Uterus (tissue), 4 donors: ENCODE measurements around the gene AP2M1. TPM values are rescaled to one million over a fixed set of nuclear protein-coding genes. Genes with fewer than 3 reads are reported as not detected.

Experiments
- DNase-seq, 2 donors: peaks; one replicate each; pipeline ENCODE4 v3.0.0-alpha.2; 2019 to 2020
- H3K27ac ChIP-seq, 2 donors: fragments of 200-600 bp; sonication (generic); 1 replicate in 1 of 2; 2 replicates in 1 of 2; pipeline ENCODE4 v1.5.1; 2016 to 2018
- H3K27me3 ChIP-seq, 2 donors: fragments of 200-600 bp; sonication (generic); one replicate each; pipeline ENCODE4 v1.5.1; 2018 to 2019; ENCODE audit warnings: control low read depth in 1 of 2
- H3K36me3 ChIP-seq, 2 donors: fragments of 200-600 bp; sonication (generic); one replicate each; pipeline ENCODE4 v1.5.1; 2019; ENCODE audit warnings: control low read depth in 1 of 2
- H3K4me1 ChIP-seq, 2 donors: fragments of 200-600 bp; sonication (generic); one replicate each; pipeline ENCODE4 v1.5.1; 2018 to 2019; ENCODE audit warnings: control low read depth in 1 of 2
- H3K4me3 ChIP-seq, 2 donors: fragments of 200-600 bp; sonication (generic); 1 replicate in 1 of 2; 2 replicates in 1 of 2; pipeline ENCODE4 v1.5.1; 2018 to 2019; ENCODE audit warnings: mild to moderate bottlenecking in 1 of 2
- H3K9me3 ChIP-seq, 2 donors: fragments of 200-600 bp; sonication (generic); one replicate each; pipeline ENCODE4 v1.5.1; 2019; ENCODE audit warnings: control low read depth in 1 of 2
- POLR2A ChIP-seq, 2 donors: fragments of 450-650 bp; IDR thresholded peaks; one replicate each; pipeline ENCODE4 v1.6.1; 2016; ENCODE audit warnings: antibody characterized with exemption in 2 of 2, mild to moderate bottlenecking in 1 of 2, moderate library complexity in 1 of 2
- intact Hi-C: fragments of 100-400 bp; cut with DNase I; formaldehyde crosslinking; loops from one replicate; pipeline ENCODE4 v1.15.1; 2023; ENCODE audit warnings: low total_unique reads
- total RNA-seq, 4 donors: library from RNA; depleted of rRNA in 3 of 4; stranded (reverse); fragments of >200 nt in 3 of 4; gene quantifications; one replicate each; pipeline versions ENCODE4 v1.1.0 to v1.2.4, GENCODE V29; 2014 to 2023
- TF ChIP-seq, protein P1 (sequence below), 4 experiments: fragments of 200-600 bp in 2 of 4; fragments of 450-650 bp in 2 of 4; sonication (generic) in 2 of 4; IDR thresholded peaks; one replicate each; pipeline ENCODE4 v1.5.1; 2016 to 2019; ENCODE audit warnings: antibody characterized with exemption in 4 of 4, mild to moderate bottlenecking in 2 of 4, moderate library complexity in 1 of 4
- donor health status: DM: yes; HTN: yes; CAD: no.

Gene AP2M1
- total RNA-seq, 4 donors from 2014 or later, result 81.8 to 248 (median 172) TPM

DNA sequence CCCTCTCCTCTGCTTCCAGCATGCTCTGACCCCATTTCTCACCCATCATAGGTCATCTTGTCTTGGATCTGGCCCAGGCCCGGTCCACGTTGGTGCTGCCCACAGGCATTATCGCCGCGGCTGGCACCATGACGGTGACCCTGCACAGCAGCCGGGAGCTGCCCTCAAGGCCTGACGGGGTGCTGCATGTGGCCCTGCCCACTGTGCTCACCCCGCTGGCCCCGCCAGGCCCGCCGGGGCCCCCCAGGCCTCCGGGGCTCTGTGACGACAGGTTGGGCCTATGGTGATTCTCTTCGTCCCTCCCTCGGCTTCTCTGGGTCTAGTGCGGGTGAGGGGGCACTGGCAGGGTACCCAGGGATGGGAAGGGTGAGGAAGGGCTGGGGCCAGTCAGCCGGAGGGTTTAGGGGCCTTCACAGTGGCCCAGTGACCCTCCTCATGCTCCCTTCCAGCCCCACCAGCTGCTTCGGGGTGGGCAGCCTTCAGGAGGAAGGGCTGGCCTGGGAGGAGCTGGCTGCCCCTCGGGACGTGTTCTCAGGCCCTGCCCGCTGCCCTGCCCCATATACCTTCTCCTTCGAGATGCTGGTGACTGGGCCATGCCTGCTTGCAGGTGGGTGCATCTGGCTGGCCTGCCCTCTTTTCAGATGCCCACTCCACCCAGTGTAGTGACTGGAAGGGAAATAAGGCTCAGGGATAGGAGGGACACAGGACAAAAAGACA, 58.6 kb downstream of the AP2M1 start:
- Histone ChIP-seq H3K36me3 (no peaks in the 10 kb centered on the region), H3K27me3 (peaks cover 8 to 19% of the 10 kb centered on the region in 2 donors), H3K4me1 (peaks cover 0 to 18% of the 10 kb centered on the region in 2 donors), H3K27ac (no peak overlapping the region), H3K4me3 (no peak overlapping the region), H3K9me3 (no peaks in the 10 kb centered on the region)
- DNase-seq, result no peak
- intact Hi-C loops, result no loop called here
- TF ChIP-seq, protein P1, sequence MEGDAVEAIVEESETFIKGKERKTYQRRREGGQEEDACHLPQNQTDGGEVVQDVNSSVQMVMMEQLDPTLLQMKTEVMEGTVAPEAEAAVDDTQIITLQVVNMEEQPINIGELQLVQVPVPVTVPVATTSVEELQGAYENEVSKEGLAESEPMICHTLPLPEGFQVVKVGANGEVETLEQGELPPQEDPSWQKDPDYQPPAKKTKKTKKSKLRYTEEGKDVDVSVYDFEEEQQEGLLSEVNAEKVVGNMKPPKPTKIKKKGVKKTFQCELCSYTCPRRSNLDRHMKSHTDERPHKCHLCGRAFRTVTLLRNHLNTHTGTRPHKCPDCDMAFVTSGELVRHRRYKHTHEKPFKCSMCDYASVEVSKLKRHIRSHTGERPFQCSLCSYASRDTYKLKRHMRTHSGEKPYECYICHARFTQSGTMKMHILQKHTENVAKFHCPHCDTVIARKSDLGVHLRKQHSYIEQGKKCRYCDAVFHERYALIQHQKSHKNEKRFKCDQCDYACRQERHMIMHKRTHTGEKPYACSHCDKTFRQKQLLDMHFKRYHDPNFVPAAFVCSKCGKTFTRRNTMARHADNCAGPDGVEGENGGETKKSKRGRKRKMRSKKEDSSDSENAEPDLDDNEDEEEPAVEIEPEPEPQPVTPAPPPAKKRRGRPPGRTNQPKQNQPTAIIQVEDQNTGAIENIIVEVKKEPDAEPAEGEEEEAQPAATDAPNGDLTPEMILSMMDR (IDR thresholded peaks at IDR 0.05), result no peak
- TF ChIP-seq POLR2A (IDR thresholded peaks at IDR 0.05), result no peak

Other genes starting within 250 kb of the AP2M1 start
- 10 to 100 TPM; 15.9 to 46.0 (median 23.3) TPM for gene ABCC5, start 157.0 kb upstream of the AP2M1 start, total RNA-seq
- not detected for gene HTR3D, start 143.1 kb upstream of the AP2M1 start, total RNA-seq
- gene HTR3C, start 121.8 kb upstream of the AP2M1 start, total RNA-seq, result under 1 TPM in 1 of 4 donors, not detected in 3; 0.29 TPM
- gene HTR3E, start 77.8 kb upstream of the AP2M1 start, total RNA-seq, result not detected
- gene EIF2B5, start 39.5 kb upstream of the AP2M1 start, total RNA-seq, result 10 to 100 TPM in 3 of 4 donors, 1 to 10 TPM in 1; 6.5 to 48.0 (median 32.3) TPM
- gene DVL3, start 19.5 kb upstream of the AP2M1 start, total RNA-seq, result 10 to 100 TPM; 20.5 to 86.3 (median 57.4) TPM
- 10 to 100 TPM; 11.8 to 73.0 (median 36.8) TPM for gene ABCF3, start 11.3 kb downstream of the AP2M1 start, total RNA-seq
- under 1 TPM in 1 of 4 donors, not detected in 3; 0.35 TPM for gene VWA5B2, start 54.7 kb downstream of the AP2M1 start, total RNA-seq
- gene ALG3, start 74.1 kb downstream of the AP2M1 start, total RNA-seq, result 10 to 100 TPM; 16.5 to 77.1 (median 53.1) TPM
- gene EEF1AKMT4, start 74.8 kb downstream of the AP2M1 start, total RNA-seq, result 1 to 10 TPM in 3 of 4 donors, under 1 TPM in 1; 0.51 to 4.7 (median 2.2) TPM
- not detected for gene CAMK2N2, start 86.7 kb downstream of the AP2M1 start, total RNA-seq
- not detected for gene ECE2, start 101.2 kb downstream of the AP2M1 start, total RNA-seq
- gene PSMD2, start 124.4 kb downstream of the AP2M1 start, total RNA-seq, result 100 to 1,000 TPM; 117 to 275 (median 147) TPM
- gene EIF4G1, start 139.8 kb downstream of the AP2M1 start, total RNA-seq, result 100 to 1,000 TPM; 133 to 269 (median 170) TPM
- 10 to 100 TPM; 13.2 to 42.6 (median 36.8) TPM for gene FAM131A, start 162.7 kb downstream of the AP2M1 start, total RNA-seq
- gene CLCN2, start 186.8 kb downstream of the AP2M1 start, total RNA-seq, result 10 to 100 TPM in 2 of 4 donors, 1 to 10 TPM in 1, under 1 TPM in 1; 0.77 to 20.8 (median 7.3) TPM
- 100 to 1,000 TPM in 2 of 4 donors, 10 to 100 TPM in 2; 52.8 to 103 (median 82.7) TPM for gene POLR2H, start 186.9 kb downstream of the AP2M1 start, total RNA-seq
- gene THPO, start 203.4 kb downstream of the AP2M1 start, total RNA-seq, result 1 to 10 TPM in 1 of 4 donors, under 1 TPM in 3; 0.29 to 4.7 (median 0.46) TPM
- 10 to 100 TPM; 15.9 to 57.1 (median 30.7) TPM for gene CHRD, start 205.2 kb downstream of the AP2M1 start, total RNA-seq